GM12875 (cell line): ENCODE data around the gene VWA3B.
"Not testable (repeated sequence)": the region's sequence is repeated elsewhere in the genome, so short reads cannot be mapped to it uniquely, and the experiment has no call there.

Experiments used
- H3K4me3 ChIP-seq: one replicate; pipeline ENCODE4 v1.5.1; 2011; ENCODE audit warnings: low read depth, low read length, control low read depth
- CTCF ChIP-seq: IDR thresholded peaks from 2 replicates; pipeline ENCODE4 v1.5.1; 2011; ENCODE audit warnings: low read depth, mild to moderate bottlenecking, control low read depth, inconsistent platforms, low read length, moderate library complexity, borderline replicate concordance; ENCODE audit not compliant: insufficient read depth

Gene VWA3B

GRCh38 chr2:98122524-98122923, 35.6 kb downstream of the VWA3B start:
- no peak overlapping the region for H3K4me3 ChIP-seq
- TF ChIP-seq CTCF, result no peak

- H3K4me3 ChIP-seq, result no peak overlapping the region
- TF ChIP-seq CTCF, result no peak
Observed at GRCh38 chr2:98123286-98123685, 36.3 kb downstream of the VWA3B start.

- H3K4me3 ChIP-seq, result no peak overlapping the region
- no peak for TF ChIP-seq CTCF
Observed at GRCh38 chr2:98126061-98126460, 39.1 kb downstream of the VWA3B start.

- no peak for TF ChIP-seq CTCF
- no peak overlapping the region for H3K4me3 ChIP-seq
Observed at GRCh38 chr2:98127229-98127989, 40.4 kb downstream of the VWA3B start.

- TF ChIP-seq CTCF, result no peak
- no peak overlapping the region for H3K4me3 ChIP-seq
Observed at GRCh38 chr2:98128556-98129109, 41.7 kb downstream of the VWA3B start.

- not testable (repeated sequence) for H3K4me3 ChIP-seq
Observed at GRCh38 chr2:98130073-98130472, 43.1 kb downstream of the VWA3B start.

- TF ChIP-seq CTCF, result no peak
- no peak overlapping the region for H3K4me3 ChIP-seq
Observed at GRCh38 chr2:98134172-98135005, 47.4 kb downstream of the VWA3B start.
